ENCODE data around the gene MTX2.

GRCh38 chr2:176385219-176385759 is 116.0 kb downstream of the MTX2 start:
- no peak for TF ChIP-seq CTCF (IDR thresholded peaks at IDR 0.05; ENCODE audit: low read depth, low read length, missing input control)
- TF ChIP-seq RAD21 (IDR thresholded peaks at IDR 0.05) = no peak
- no peak for TF ChIP-seq TAF1 (conservative IDR thresholded peaks at IDR 0.05)
- no peak for TF ChIP-seq ATF3 (IDR thresholded peaks at IDR 0.05)
- no peak for TF ChIP-seq YY1 (IDR thresholded peaks at IDR 0.05)
- TF ChIP-seq SP1 (IDR thresholded peaks at IDR 0.05) = peak; percentile 50
- TF ChIP-seq REST (IDR thresholded peaks at IDR 0.05) = no peak
- no peak for TF ChIP-seq MAX (IDR thresholded peaks at IDR 0.05)
- no peak for TF ChIP-seq FOXA2 (IDR thresholded peaks at IDR 0.05)
- no peak for TF ChIP-seq FOXA1 (IDR thresholded peaks at IDR 0.05)
- TF ChIP-seq JUND (IDR thresholded peaks at IDR 0.05) = no peak
- no peak for TF ChIP-seq EGR1 (IDR thresholded peaks at IDR 0.05; ENCODE audit: low read depth in 2 of 2)

Data from liver (tissue), 3 donors.